ENCODE results near the gene OR9Q1. TPM values are rescaled to one million over a fixed set of nuclear protein-coding genes. Genes with fewer than 3 reads are reported as not detected.
"Not testable (repeated sequence)": the region's sequence is repeated elsewhere in the genome, so short reads cannot be mapped to it uniquely, and the experiment has no call there.

Gene OR9Q1
- total and polyA plus RNA-seq, 7 donors, result not detected

GRCh38 chr11:57982776-57983175 is 40.9 kb upstream of the OR9Q1 start:
- intact Hi-C loops (cut with DNase I), result no loop called here
- TF ChIP-seq, protein P1, sequence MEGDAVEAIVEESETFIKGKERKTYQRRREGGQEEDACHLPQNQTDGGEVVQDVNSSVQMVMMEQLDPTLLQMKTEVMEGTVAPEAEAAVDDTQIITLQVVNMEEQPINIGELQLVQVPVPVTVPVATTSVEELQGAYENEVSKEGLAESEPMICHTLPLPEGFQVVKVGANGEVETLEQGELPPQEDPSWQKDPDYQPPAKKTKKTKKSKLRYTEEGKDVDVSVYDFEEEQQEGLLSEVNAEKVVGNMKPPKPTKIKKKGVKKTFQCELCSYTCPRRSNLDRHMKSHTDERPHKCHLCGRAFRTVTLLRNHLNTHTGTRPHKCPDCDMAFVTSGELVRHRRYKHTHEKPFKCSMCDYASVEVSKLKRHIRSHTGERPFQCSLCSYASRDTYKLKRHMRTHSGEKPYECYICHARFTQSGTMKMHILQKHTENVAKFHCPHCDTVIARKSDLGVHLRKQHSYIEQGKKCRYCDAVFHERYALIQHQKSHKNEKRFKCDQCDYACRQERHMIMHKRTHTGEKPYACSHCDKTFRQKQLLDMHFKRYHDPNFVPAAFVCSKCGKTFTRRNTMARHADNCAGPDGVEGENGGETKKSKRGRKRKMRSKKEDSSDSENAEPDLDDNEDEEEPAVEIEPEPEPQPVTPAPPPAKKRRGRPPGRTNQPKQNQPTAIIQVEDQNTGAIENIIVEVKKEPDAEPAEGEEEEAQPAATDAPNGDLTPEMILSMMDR (IDR thresholded peaks at IDR 0.05), result no peak
- no peak for TF ChIP-seq POLR2A (IDR thresholded peaks at IDR 0.05)
- TF ChIP-seq POLR2AphosphoS5 (IDR thresholded peaks at IDR 0.05), result no peak
- no peak for TF ChIP-seq EP300 (IDR thresholded peaks at IDR 0.05)
- Histone ChIP-seq H3K4me3 (no peak overlapping the region), H3K4me1 (no peaks in the 10 kb centered on the region), H3K27me3 (no peaks in the 10 kb centered on the region), H3K27ac (no peak overlapping the region), H3K9me3 (no peaks in the 10 kb centered on the region), H3K36me3 (no peaks in the 10 kb centered on the region)
- DNase-seq, result no peak
- whole genome bisulfite sequencing, 2 donors, result 71 to 74% methylated on average over 4 of the region's 4 CpGs

- 79 to 83% methylated on average over 3 of the region's 3 CpGs for WGBS, 2 donors
- intact Hi-C loops (cut with DNase I), result no loop called here
These were observed 40.5 kb upstream of the OR9Q1 start for GRCh38 chr11:57983191-57983590.

DNA sequence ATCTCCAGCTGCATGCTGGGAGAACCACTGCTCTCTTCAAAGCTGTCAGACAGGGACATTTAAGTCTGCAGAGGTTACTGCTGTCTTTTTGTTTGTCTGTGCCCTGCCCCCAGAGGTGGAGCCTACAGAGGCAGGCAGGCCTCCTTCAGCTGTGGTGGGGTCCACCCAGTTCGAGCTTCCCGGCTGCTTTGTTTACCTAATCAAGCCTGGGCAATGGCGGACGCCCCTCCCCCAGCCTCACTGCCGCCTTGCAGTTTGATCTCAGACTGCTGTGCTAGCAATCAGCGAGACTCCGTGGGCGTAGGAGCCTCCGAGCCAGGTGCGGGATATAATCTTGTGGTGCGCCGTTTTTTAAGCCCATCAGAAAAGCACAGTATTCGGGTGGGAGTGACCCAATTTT is 24.2 kb upstream of the OR9Q1 start:
- 74 to 76% methylated on average over 13 of the region's 13 CpGs for WGBS, 2 donors
- H3K4me3 ChIP-seq; H3K27ac ChIP-seq; H3K36me3 ChIP-seq; DNase-seq; H3K9me3 ChIP-seq; H3K27me3 ChIP-seq; H3K4me1 ChIP-seq; intact Hi-C loops (cut with DNase I): not testable (repeated sequence)

More at GRCh38 chr11:57983191-57983590, 40.5 kb upstream of the OR9Q1 start:
- Histone ChIP-seq H3K9me3 (no peaks in the 10 kb centered on the region), H3K4me3 (no peak overlapping the region), H3K27me3 (no peaks in the 10 kb centered on the region), H3K27ac (no peak overlapping the region), H3K4me1 (no peaks in the 10 kb centered on the region), H3K36me3 (no peaks in the 10 kb centered on the region)
- TF ChIP-seq, protein P1 (IDR thresholded peaks at IDR 0.05), result no peak
- TF ChIP-seq POLR2A (IDR thresholded peaks at IDR 0.05) (no peak), POLR2AphosphoS5 (IDR thresholded peaks at IDR 0.05) (no peak), EP300 (IDR thresholded peaks at IDR 0.05) (no peak)
- no peak for DNase-seq

DNA sequence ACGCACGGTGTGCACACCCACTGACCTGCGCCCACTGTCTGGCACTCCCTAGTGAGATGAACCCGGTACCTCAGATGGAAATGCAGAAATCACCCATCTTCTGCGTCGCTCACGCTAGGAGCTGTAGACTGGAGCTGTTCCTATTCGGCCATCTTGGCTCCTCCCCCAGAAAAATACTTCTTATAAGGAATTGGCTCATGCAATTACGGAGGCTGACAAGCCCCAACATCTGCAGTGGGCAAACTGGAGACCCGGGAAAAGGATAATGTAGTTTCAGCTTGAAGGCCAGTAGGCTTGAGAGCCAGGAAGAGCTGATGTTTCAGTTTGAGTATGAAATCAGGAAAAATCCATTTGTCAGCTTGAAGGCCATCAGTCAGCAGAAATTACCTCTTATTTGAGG is 23.7 kb upstream of the OR9Q1 start:
- H3K4me1 ChIP-seq; intact Hi-C loops (cut with DNase I); DNase-seq; H3K4me3 ChIP-seq; H3K27ac ChIP-seq; H3K36me3 ChIP-seq; H3K9me3 ChIP-seq; H3K27me3 ChIP-seq: not testable (repeated sequence)
- 89 to 94% methylated on average over 10 of the region's 10 CpGs for WGBS, 2 donors

GRCh38 chr11:58000699-58001098 is 23.0 kb upstream of the OR9Q1 start:
- WGBS, 2 donors, result 67 to 72% methylated on average over 5 of the region's 5 CpGs
- TF ChIP-seq EP300 (IDR thresholded peaks at IDR 0.05) (no peak), POLR2A (IDR thresholded peaks at IDR 0.05) (no peak), POLR2AphosphoS5 (IDR thresholded peaks at IDR 0.05) (no peak)
- TF ChIP-seq, protein P1 (IDR thresholded peaks at IDR 0.05), result no peak
- Histone ChIP-seq H3K4me3 (no peak overlapping the region), H3K9me3 (no peaks in the 10 kb centered on the region), H3K27ac (no peak overlapping the region), H3K27me3 (no peaks in the 10 kb centered on the region), H3K36me3 (no peaks in the 10 kb centered on the region), H3K4me1 (no peaks in the 10 kb centered on the region)
- no peak for DNase-seq
- intact Hi-C loops (cut with DNase I), result no loop called here

- Histone ChIP-seq H3K27ac (no peak overlapping the region), H3K4me3 (no peak overlapping the region), H3K4me1 (no peaks in the 10 kb centered on the region), H3K27me3 (no peaks in the 10 kb centered on the region), H3K9me3 (no peaks in the 10 kb centered on the region), H3K36me3 (no peaks in the 10 kb centered on the region)
- intact Hi-C loops (cut with DNase I), result no loop called here
- 68 to 84% methylated on average over 2 of the region's 2 CpGs for WGBS, 2 donors
- TF ChIP-seq, protein P1 (IDR thresholded peaks at IDR 0.05), result no peak
- no peak for DNase-seq
These were observed 20.6 kb upstream of the OR9Q1 start for GRCh38 chr11:58003036-58003435.
